NCI-H1417 treated with DMSO at 0.1 percent for 48 hours (cell line): ENCODE measurements around the gene NTHL1.

Experiments used
- DNase-seq: peaks from one replicate; lab custom pipeline; 2025; lab: John Stamatoyannopoulos, UW

The NTHL1 gene

DNA sequence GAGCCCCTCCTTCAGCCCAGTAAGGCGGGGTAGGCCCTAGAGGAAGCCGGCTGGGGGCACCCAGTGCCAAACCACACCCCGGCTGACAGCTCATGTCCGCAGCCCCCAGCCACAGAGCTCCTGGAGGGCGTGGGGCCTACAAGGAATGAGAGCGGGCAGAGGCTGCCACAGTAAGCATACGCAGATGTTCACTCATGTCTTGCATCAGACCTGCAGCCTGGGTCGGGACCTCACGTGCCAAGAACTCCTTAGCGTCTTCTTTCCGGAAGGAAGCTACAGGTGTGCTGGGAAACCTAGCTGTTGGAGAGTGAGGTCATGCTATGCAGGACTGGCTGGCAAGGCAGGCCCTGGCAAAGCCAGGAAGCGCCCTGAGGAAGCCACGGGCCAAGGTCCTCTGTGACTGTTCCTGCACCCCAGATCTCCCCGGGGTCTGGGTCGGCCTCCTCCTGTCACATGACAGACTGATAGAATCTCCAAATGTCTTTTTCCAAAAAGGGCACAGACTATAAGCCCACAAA lies 39.6 kb downstream of the NTHL1 start:
- DNase-seq, result no peak

DNA sequence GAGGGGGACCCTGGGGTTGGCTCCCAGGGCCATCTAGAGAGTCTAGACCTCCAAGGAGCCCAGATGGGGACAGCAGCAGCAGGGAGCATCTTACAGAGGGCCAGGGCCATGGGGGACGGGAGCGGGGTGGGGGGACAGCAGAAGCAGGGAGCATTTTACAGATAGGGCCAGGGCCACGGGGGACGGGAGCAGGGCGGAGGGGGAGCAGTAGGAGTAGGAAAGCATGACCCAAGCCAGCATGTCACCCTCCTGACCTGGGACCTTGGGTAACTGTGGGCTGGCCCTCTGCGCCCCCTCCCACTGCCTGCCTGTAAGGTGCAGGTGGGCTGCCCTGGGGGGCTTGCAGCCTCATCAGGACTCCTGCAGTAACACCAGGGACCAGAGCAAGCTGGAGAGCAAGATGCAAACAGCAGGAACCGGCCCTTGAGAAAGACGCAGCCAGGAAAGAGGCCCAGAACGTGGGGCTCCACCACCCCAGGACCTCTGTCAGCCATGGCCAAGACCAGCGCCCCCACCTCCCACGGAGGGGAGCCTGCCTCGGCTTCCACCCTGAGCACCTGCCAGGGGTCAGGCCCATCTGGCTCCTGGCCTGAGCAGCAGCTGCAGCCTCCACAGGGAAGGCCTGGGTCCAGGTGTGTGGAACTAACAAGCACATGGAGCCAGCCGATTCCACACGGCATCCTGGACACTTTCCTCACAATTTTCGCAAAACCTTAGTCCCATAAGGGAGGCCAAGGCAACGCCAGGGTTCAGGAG lies 40.4 kb downstream of the NTHL1 start:
- DNase-seq, result no peak

DNA sequence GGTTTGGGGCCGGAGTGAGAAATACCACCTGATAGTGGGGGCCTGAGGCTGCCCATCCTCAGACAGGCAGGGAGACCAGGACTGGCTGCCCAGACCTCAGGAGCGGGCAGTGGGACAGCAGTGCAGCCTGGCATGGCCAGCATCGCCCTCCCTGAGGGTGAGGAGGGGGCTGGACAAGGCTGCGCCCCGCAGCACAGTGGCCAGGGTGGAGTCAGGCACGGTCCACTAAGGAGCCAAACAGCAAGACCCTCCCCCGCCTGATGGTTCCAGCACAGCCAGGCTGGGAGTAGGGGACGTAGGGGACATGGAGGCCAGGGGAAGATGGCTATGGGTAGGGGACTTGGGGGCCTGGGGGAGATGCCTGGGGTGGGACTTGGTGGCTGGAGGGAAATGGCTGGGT lies 41.3 kb downstream of the NTHL1 start:
- no peak for DNase-seq

DNA sequence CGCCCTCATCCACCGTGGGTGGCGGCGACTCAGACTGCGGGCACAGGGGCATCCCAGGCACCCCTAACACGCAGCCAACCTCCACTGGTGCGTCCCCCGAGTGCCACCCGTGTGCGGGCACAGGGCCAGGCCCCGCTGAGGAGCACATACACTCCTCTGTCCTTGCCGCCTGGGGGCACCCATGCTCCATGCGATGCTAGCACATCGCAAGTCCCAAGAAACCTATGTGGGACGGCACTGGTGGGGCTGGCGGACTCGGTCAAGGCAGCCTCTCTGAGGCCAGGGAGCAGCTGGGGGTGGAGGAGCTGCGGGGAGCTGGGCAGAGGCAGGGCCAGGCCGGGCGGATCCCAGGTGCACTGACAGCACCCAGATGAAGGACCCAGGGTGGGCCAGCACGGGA lies 42.0 kb downstream of the NTHL1 start:
- DNase-seq, result no peak

DNA sequence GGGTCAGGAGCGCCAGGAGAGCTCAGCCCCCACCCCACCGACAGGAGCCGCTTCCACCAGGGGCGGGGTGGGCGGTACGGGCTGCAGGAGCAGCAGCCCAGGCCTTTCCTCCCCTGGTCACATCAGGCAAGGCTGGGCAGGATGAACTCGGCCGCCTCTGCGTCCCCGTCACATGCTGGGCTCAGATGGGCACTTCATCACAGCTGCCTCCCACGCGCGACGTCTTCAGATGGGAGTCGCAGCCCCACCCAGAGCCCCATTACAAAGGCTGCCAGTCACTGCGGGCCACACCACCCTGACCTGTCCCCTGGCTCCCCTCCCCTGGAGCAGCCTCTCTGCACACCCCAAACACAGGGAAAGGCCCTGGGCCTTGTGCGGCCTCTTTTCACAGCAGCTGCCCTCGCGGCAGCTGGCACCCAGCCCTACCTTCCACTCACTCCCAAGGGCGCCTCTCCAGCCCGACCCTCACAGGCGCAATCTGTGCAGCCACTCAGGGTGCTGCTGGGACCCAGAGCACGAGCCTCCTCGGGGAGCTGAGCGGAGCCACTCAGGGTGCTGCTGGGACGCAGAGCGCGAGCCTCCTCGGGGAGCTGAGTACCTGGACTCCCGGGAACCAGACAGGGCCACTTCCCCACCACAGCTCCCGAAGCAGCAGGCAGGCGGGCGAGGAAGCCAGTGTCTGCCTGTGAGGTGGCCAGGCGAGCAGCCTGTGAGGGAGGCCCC lies 42.7 kb downstream of the NTHL1 start:
- no peak for DNase-seq

- DNase-seq, result peak; percentile 42
These were observed 43.6 kb downstream of the NTHL1 start for GRCh38 chr16:2003827-2004641.

GRCh38 chr16:2003231-2003826 lies 44.3 kb downstream of the NTHL1 start:
- no peak for DNase-seq

DNA sequence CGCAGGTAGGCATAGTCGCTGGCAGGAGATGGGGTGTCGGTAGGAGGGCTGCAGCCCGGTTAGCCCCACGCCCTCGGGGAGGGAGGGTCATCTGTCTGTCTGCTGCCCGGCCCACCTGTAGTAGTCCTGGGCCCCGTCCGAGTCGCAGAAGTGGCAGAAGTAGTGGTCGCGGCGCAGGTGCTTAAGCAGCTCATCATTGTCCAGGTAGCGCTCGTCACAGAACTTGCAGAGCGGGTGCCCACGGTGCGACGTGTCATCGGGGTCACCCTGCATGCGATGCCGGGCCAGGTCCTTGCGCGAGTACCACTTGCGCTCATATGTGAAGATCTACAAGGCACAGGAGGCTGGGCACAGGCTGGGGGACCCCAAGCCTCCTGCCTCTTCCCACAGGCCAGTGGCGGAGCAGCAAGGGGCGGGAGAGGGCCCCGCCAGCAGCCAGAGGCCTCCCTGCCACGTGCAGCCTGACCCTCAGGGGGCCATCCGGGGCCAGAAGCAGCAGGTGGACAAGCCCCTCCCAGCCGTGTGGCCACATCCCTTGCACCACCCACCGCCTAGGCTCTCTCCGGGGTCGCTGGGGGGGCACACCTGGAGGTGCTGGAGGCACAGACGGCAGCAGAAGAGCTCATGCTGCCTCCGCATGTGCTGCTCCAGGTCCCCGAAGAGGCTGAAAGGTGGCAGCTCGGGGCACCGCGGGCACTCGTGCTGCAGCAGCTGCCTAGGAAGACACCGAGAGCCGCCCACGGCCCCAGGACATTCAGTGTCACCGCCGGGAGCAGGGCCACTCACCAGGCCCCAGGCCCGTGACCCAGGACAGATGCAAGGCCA lies 45.0 kb downstream of the NTHL1 start:
- DNase-seq, result no peak

GRCh38 chr16:2001456-2002355 lies 45.9 kb downstream of the NTHL1 start:
- no peak for DNase-seq

DNA sequence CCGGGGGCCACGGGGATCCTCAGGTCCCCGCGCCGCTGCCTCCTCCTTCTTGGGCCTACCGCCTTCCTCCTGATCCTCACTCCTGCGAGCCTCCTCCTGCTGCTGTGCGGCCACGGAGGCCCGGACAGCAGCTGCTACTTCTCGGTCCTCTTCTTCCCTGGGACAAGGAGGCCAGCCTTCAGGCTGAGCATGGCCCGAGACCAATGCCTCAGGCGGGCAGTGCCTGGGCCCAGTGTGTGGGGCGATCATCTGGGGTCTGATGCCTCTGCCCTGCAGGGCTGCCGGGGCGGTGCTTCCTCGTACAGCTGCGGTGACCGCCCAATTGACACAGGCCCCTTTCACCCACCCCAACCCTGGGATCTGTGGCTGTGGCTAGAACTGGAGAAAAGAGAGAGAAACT lies 46.6 kb downstream of the NTHL1 start:
- no peak for DNase-seq

- no peak for DNase-seq
These were observed 47.6 kb downstream of the NTHL1 start for GRCh38 chr16:1999866-2000514.

- no peak for DNase-seq
These were observed 48.5 kb downstream of the NTHL1 start for GRCh38 chr16:1998852-1999801.

- no peak for DNase-seq
These were observed 49.2 kb downstream of the NTHL1 start for GRCh38 chr16:1998360-1998835.

DNA sequence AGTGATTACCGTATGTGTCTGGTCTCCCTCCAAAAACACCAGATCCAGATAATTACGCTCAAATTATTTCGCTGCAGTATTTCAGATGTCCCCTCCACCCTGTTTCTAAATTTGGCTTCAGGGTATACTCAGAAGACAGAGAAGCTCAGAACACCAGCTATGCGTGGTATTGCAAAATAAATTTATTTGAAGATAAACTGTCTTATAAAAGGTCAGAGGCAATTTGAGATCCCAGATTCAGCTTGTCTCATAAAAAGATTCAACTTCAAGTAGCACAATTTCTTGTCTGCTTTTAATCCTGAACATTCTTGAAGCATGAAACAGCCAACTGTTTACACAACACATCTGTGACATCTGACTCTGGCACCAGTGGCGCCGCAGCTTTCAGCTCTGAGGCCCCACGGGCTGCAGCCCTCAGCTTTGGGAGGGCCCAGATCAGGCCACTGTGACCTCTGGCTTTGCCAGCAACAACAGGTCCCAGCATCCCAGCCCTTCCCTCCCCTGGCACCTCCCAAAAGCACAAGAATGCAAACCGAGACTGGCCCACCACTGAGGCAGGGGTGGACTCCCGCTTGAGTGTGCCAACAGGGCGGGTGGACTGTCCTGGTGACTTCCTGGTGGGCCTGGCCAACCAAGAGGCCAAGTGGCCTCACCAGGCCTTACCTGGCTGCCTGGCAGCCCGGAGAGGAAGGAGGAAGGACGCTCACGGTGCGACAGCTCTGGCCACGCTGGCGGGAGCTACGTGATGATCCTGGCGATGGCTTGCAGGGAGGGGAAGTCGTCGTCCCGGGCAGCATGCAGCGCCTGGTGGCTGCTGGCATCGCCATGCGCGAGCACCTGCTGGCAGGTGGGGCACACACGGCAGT lies 49.9 kb downstream of the NTHL1 start:
- no peak for DNase-seq

GRCh38 chr16:1993731-1994131 lies 53.9 kb downstream of the NTHL1 start:
- no peak for DNase-seq

GRCh38 chr16:1992704-1993317 lies 54.8 kb downstream of the NTHL1 start:
- DNase-seq, result no peak
